NCI-H2171 (cell line): Measurements from ENCODE around the gene UGT1A3.

Source experiments
- DNase-seq: peaks from one replicate; lab custom pipeline; 2025; lab: John Stamatoyannopoulos, UW

Gene UGT1A3

GRCh38 chr2:233817361-233817911 is 88.6 kb downstream of the UGT1A3 start:
- DNase-seq, result no peak

- no peak for DNase-seq
These were observed 89.3 kb downstream of the UGT1A3 start for GRCh38 chr2:233817995-233818638.

DNA sequence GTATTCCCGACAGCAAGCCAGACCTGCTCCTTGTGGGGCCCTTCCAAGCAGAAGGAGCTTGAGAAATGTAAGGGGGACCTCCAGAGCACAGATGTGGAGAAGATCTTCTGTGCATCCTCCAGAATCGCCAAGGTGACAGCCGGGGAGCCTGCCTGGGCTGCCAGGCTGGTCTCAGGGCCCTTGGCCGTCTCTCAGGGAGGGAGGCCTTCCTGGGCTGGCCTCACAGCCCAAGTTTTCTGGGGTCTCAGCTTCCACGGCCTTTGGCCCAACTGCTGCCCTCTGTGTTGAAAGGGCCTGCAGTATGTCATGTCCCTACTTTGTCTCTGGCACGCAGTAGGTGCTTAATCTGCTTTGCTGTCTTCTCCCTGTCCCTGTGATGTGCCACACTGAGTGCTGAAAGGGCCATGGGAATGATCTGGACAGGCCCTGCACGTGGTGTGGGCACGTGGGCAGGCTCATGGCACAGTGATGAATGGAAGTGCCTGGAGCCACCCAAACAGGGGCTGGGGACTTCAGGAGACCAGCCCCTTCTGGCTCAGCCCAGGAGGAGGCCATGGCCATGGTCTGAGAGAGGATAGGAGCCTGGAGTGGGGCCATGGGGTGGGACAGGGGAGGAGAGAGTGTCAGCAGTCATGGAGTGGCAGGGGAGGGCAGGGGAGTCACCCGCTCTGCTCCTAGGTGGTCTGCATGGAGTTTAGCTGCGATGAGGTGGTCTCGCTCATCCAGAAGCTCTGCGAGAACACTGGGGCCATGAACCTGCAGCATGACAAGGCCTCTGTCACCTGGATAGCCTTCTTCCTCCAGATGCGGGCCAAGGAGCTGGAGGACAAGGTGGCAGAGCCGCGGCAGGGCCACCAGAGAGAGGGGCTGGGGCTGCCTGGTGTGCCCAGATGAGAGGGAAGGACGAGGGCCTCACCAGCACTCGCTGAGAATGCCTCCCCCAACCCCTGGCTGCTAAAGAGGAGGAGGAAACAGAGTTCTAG is 90.1 kb downstream of the UGT1A3 start:
- DNase-seq, result no peak

DNA sequence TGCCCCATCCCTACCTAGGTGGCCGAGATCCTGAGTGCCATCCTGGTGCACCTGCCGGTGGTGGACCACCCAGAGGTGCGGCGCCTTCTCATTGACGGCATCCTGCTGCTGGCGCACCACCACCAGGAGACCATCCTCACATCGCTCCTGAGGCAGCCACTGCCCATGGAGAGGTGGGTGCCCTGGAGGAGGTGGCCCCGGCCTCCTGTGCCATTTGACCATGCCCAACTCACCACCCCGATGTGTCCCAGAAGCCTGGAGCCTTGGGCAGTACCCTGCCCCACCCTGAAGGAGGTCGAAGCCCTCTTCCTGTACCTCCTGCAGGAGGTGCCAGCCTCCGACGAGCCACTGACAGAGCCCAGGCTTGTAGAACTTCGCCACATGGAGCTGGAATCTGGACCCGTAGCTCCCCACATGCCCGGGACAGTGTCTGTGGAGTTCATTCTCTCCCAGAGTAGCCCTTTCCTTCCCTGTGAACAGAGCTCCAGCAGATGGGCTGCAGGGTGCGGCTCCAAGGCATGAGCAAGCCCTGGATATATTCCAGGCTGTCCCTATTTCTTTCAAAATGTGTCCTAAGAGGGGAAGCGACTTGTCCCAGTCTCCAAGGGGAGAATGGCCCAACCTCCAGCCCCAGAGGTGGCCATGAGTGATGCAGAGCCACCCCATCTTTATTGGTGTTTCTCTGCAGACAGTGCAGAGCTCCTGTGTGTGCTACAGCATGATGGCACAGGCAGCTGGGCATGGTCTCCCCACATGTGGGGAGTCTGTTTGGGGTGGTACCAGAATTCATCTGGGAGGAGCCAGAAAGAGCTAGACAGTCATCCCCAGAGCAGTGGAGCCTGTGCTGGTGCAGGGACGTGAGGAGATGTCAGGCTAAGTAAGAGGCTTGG is 91.3 kb downstream of the UGT1A3 start:
- DNase-seq, result no peak

GRCh38 chr2:233820774-233821105 is 91.9 kb downstream of the UGT1A3 start:
- no peak for DNase-seq

GRCh38 chr2:233821196-233821595 is 92.4 kb downstream of the UGT1A3 start:
- DNase-seq, result no peak

GRCh38 chr2:233821709-233822100 is 92.9 kb downstream of the UGT1A3 start:
- DNase-seq, result no peak

DNA sequence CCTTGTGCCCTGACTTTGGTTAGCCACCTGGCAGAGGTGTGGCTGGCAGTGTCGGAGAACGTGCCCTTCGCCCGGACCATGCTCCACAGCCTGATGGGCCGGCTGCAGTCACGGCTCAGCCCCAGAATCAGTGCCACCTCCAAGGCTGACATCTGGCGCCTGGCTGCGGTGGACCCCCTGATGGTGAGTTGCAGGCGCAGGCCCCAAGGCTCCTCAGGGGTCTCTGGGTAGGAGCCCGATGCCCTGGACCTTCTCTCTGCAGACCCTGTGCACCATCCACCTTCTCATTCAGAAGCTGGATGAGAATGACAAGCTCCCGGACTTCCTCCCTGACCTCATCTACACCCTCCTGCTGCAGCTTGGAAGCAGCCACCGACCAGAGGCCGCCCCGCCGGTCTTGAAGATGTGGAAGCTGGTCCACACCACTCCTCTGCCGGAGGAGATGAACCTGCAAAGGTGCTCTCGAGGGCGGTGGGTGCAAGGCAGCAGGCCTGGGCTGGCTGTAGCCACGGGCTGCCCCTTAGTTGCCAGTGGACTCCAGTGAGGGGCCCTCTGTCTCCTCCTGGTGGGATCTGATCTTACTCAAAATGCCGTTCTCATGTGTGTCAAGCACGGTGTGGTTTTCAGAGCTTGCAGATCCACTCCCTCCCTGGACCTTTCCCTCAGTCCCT is 93.4 kb downstream of the UGT1A3 start:
- DNase-seq, result no peak
